Mesodermal cell (in vitro differentiated cells): Measurements from ENCODE around the gene ANK3.

Experiments used
- H3K27ac ChIP-seq: 2 replicates; pipeline ENCODE4 v1.7.0; 2013; ENCODE audit warnings: mild to moderate bottlenecking, low read depth, low read length, moderate library complexity; ENCODE audit not compliant: severe bottlenecking
- H3K36me3 ChIP-seq: 2 replicates; pipeline ENCODE4 v1.7.1; 2013; ENCODE audit warnings: mild to moderate bottlenecking, low read length, moderate library complexity; ENCODE audit not compliant: control insufficient read depth, insufficient read depth
- H3K4me1 ChIP-seq: one replicate; pipeline ENCODE4 v1.7.1; 2013; ENCODE audit warnings: mild to moderate bottlenecking, low read length; ENCODE audit not compliant: insufficient read depth, control insufficient read depth, poor library complexity, severe bottlenecking
- H3K4me3 ChIP-seq: 2 replicates; pipeline ENCODE4 v1.7.0; 2013; ENCODE audit warnings: low read length, control low read depth, mild to moderate bottlenecking; ENCODE audit not compliant: insufficient read depth, poor library complexity, severe bottlenecking; ENCODE audit errors: extremely low read depth
- H3K9me3 ChIP-seq: 2 replicates; pipeline ENCODE4 v1.7.1; 2013; ENCODE audit warnings: mild to moderate bottlenecking, low read length, moderate library complexity; ENCODE audit not compliant: control insufficient read depth
- WGBS, 2 experiments: methylation state at CpG; one replicate each; pipeline ENCODE4 v1.1.5; 2013; ENCODE audit warnings: missing lambda C conversion rate in 2 of 2; ENCODE audit not compliant: insufficient coverage in 2 of 2; 5-methylcytosine and 5-hydroxymethylcytosine counted together

Gene ANK3

GRCh38 chr10:60363187-60363586 lies 26.5 kb downstream of the ANK3 start:
- Histone ChIP-seq H3K4me3 (no peak overlapping the region), H3K4me1 (peaks cover 22% of the 10 kb centered on the region), H3K27ac (peak overlapping the region; percentile 32), H3K36me3 (no peaks in the 10 kb centered on the region), H3K9me3 (no peaks in the 10 kb centered on the region)
- 77 to 87% methylated on average over 5 to 6 of the region's 8 CpGs for WGBS, 2 experiments

- no peaks in the 10 kb centered on the region for H3K9me3 ChIP-seq
- WGBS, 2 experiments, result 94 to 96% methylated on average over 4 to 5 of the region's 6 CpGs
- peaks cover 19% of the 10 kb centered on the region for H3K4me1 ChIP-seq
- no peak overlapping the region for H3K4me3 ChIP-seq
- H3K36me3 ChIP-seq, result no peaks in the 10 kb centered on the region
- H3K27ac ChIP-seq, result no peak overlapping the region
These were observed 27.2 kb downstream of the ANK3 start for GRCh38 chr10:60362461-60362860.

- Histone ChIP-seq H3K27ac (no peak overlapping the region), H3K9me3 (no peaks in the 10 kb centered on the region), H3K36me3 (no peaks in the 10 kb centered on the region), H3K4me3 (no peak overlapping the region), H3K4me1 (peaks cover 7% of the 10 kb centered on the region)
These were observed 30.6 kb downstream of the ANK3 start for GRCh38 chr10:60359066-60359465.

- Histone ChIP-seq H3K4me1 (peaks cover 8% of the 10 kb centered on the region), H3K4me3 (no peak overlapping the region), H3K36me3 (no peaks in the 10 kb centered on the region), H3K9me3 (no peaks in the 10 kb centered on the region), H3K27ac (no peak overlapping the region)
These were observed 31.4 kb downstream of the ANK3 start for GRCh38 chr10:60358282-60358681.

GRCh38 chr10:60353519-60354258 lies 36.0 kb downstream of the ANK3 start:
- Histone ChIP-seq H3K36me3 (no peaks in the 10 kb centered on the region), H3K27ac (peak overlapping the region; percentile 42), H3K9me3 (no peaks in the 10 kb centered on the region), H3K4me1 (peaks cover 20% of the 10 kb centered on the region), H3K4me3 (no peak overlapping the region)
- 75 to 82% methylated on average over 6 to 7 of the region's 9 CpGs for WGBS, 2 experiments

- H3K9me3 ChIP-seq, result no peaks in the 10 kb centered on the region
- no peaks in the 10 kb centered on the region for H3K36me3 ChIP-seq
- no peak overlapping the region for H3K4me3 ChIP-seq
- H3K27ac ChIP-seq, result no peak overlapping the region
- 88 to 96% methylated on average over 3 of the region's 5 CpGs for WGBS, 2 experiments
- peaks cover 23% of the 10 kb centered on the region for H3K4me1 ChIP-seq
These were observed 37.6 kb downstream of the ANK3 start for GRCh38 chr10:60352105-60352504.

GRCh38 chr10:60351191-60351853 lies 38.4 kb downstream of the ANK3 start:
- Histone ChIP-seq H3K36me3 (no peaks in the 10 kb centered on the region), H3K27ac (no peak overlapping the region), H3K4me3 (no peak overlapping the region), H3K9me3 (no peaks in the 10 kb centered on the region), H3K4me1 (peaks cover 23% of the 10 kb centered on the region)
- 88 to 90% methylated on average over 1 to 2 of the region's 4 CpGs for WGBS, 2 experiments

- peaks cover 23% of the 10 kb centered on the region for H3K4me1 ChIP-seq
- 100% methylated on average over 1 of the region's 2 CpGs for WGBS, 2 experiments
- H3K27ac ChIP-seq, result no peak overlapping the region
These were observed 39.3 kb downstream of the ANK3 start for GRCh38 chr10:60350400-60350799.

GRCh38 chr10:60349426-60349825 lies 40.2 kb downstream of the ANK3 start:
- no peak overlapping the region for H3K27ac ChIP-seq
- no peaks in the 10 kb centered on the region for H3K9me3 ChIP-seq
- no peak overlapping the region for H3K4me3 ChIP-seq
- H3K4me1 ChIP-seq, result peaks cover 23% of the 10 kb centered on the region
- WGBS, 2 experiments, result 100% methylated on average over 1 of the region's 2 CpGs; no CpG with 5 or more reads in 1 of the 2 experiments
- H3K36me3 ChIP-seq, result no peaks in the 10 kb centered on the region

More at GRCh38 chr10:60350400-60350799, 39.3 kb downstream of the ANK3 start:
- Histone ChIP-seq H3K4me3 (no peak overlapping the region), H3K9me3 (no peaks in the 10 kb centered on the region), H3K36me3 (no peaks in the 10 kb centered on the region)

- H3K4me3 ChIP-seq, result no peak overlapping the region
- 83 to 96% methylated on average over 1 to 2 of the region's 2 CpGs for WGBS, 2 experiments
These were observed 40.7 kb downstream of the ANK3 start for GRCh38 chr10:60348982-60349381.

GRCh38 chr10:60347270-60347669 lies 42.4 kb downstream of the ANK3 start:
- WGBS, 2 experiments, result 88 to 100% methylated on average over 1 of the region's 1 CpG
- Histone ChIP-seq H3K4me1 (peaks cover 19% of the 10 kb centered on the region), H3K9me3 (no peaks in the 10 kb centered on the region), H3K27ac (no peak overlapping the region), H3K36me3 (no peaks in the 10 kb centered on the region), H3K4me3 (no peak overlapping the region)

More at GRCh38 chr10:60348982-60349381, 40.7 kb downstream of the ANK3 start:
- Histone ChIP-seq H3K27ac (no peak overlapping the region), H3K36me3 (no peaks in the 10 kb centered on the region), H3K4me1 (peaks cover 23% of the 10 kb centered on the region), H3K9me3 (no peaks in the 10 kb centered on the region)
